Panc1 (cell line): ENCODE results near the gene NRG2. TPM values are rescaled to one million over a fixed set of nuclear protein-coding genes. Genes with fewer than 3 reads are reported as not detected.

ENCODE experiments used
- ATAC-seq: fragments of 200-7000 bp; cut with Tn5 transposase; 2 replicates; pipeline ENCODE4 v1.9.1; 2020; ENCODE audit warnings: mild to moderate bottlenecking, moderate library complexity
- BruUV-seq: library from RNA; stranded (reverse); fragments of 400-500 nt; replicated peaks from 2 replicates; lab custom pipeline; 2021; lab: Mats Ljungman, UMichigan
- CTCF ChIA-PET: fragments of 300-600 bp; sonication (Branson Sonifier 250); formaldehyde crosslinking; loops from one replicate; lab custom pipeline; 2022; ENCODE audit warnings: antibody characterized with exemption; lab: Charles Lee
- POLR2A ChIA-PET: fragments of 300-600 bp; sonication (Branson Sonifier 250); formaldehyde crosslinking; loops from one replicate; lab custom pipeline; 2022; ENCODE audit warnings: antibody characterized with exemption; lab: Charles Lee
- DNase-seq: peaks from one replicate; pipeline ENCODE4 v3.0.0-alpha.2; 2010; ENCODE audit warnings: low read depth, low spot score
- H3K27ac ChIP-seq: 2 replicates; pipeline ENCODE4 v1.5.1; 2011; ENCODE audit warnings: mild to moderate bottlenecking, low read length, inconsistent platforms
- H3K27me3 ChIP-seq: fragments of 200-500 bp; sonication (Bioruptor generic); 2 replicates; pipeline ENCODE4 v1.6.0; 2014; ENCODE audit warnings: low read length, inconsistent platforms; ENCODE audit not compliant: control insufficient read depth, insufficient read depth
- H3K36me3 ChIP-seq: fragments of 200-500 bp; sonication (Bioruptor generic); 2 replicates; pipeline ENCODE4 v1.5.1; 2014; ENCODE audit warnings: inconsistent platforms, mild to moderate bottlenecking, low read length, moderate library complexity; ENCODE audit not compliant: control insufficient read depth, insufficient read depth
- H3K4me1 ChIP-seq: 2 replicates; pipeline ENCODE4 v1.5.1; 2011; ENCODE audit warnings: inconsistent platforms, mild to moderate bottlenecking, low read length, moderate library complexity; ENCODE audit not compliant: control insufficient read depth, insufficient read depth
- H3K4me3 ChIP-seq, 2 experiments: 2 replicates each; pipeline ENCODE4 v1.5.1; 2011 to 2012; ENCODE audit warnings: low read depth in 2 of 2, low read length in 2 of 2, mild to moderate bottlenecking in 2 of 2, inconsistent platforms in 1 of 2, moderate library complexity in 1 of 2
- H3K9me3 ChIP-seq: fragments of 200-500 bp; sonication (Bioruptor generic); 2 replicates; pipeline ENCODE4 v1.5.1; 2014; ENCODE audit warnings: low read depth, mild to moderate bottlenecking, inconsistent platforms, low read length, moderate library complexity; ENCODE audit not compliant: control insufficient read depth, insufficient read depth
- CTCF ChIP-seq: fragments of 450-650 bp; IDR thresholded peaks from 2 replicates; pipeline ENCODE4 v1.5.1; 2017; ENCODE audit warnings: mild to moderate bottlenecking
- POLR2AphosphoS5 ChIP-seq: IDR thresholded peaks from 2 replicates; pipeline ENCODE4 v1.6.1; 2012; ENCODE audit warnings: mild to moderate bottlenecking, low read depth, low read length, moderate library complexity
- REST ChIP-seq, 2 experiments: IDR thresholded peaks; 2 replicates each; pipeline ENCODE4 v1.6.1; 2011 to 2012; ENCODE audit warnings: low read depth in 2 of 2, control low read depth in 1 of 2, low read length in 1 of 2, mild to moderate bottlenecking in 1 of 2, moderate library complexity in 1 of 2; ENCODE audit not compliant: insufficient read depth in 1 of 2
- SIN3A ChIP-seq: IDR thresholded peaks from 2 replicates; pipeline ENCODE4 v1.6.1; 2012; ENCODE audit warnings: low read depth, mild to moderate bottlenecking, low read length, moderate library complexity, borderline replicate concordance; ENCODE audit not compliant: insufficient read depth
- TCF7L2 ChIP-seq: IDR thresholded peaks from 2 replicates; pipeline ENCODE4 v1.6.1; 2011; ENCODE audit warnings: mild to moderate bottlenecking, low read depth, low read length, inconsistent platforms
- in situ Hi-C: cut with HindIII; loops from 2 replicates; pipeline ENCODE4 v1.10.0; 2016; ENCODE audit warnings: low sequenced_read_pairs, low pct_unique_long_range_greater_than_20kb
- intact Hi-C: fragments of 100-400 bp; cut with micrococcal nuclease; formaldehyde crosslinking; loops from one replicate; pipeline ENCODE4 v1.10.0; 2022; ENCODE audit not compliant: unreplicated experiment
- total RNA-seq: library from RNA; stranded (reverse); gene quantifications from one replicate; pipeline ENCODE4 v1.2.1, GENCODE V29; 2021; ENCODE audit not compliant: unreplicated experiment

Gene NRG2
- total RNA-seq, 1 experiment from 2014 or later = 20.2 TPM

GRCh38 chr5:139843991-139844390 lies 199.1 kb downstream of the NRG2 start:
- BruUV-seq = no TSS peak

GRCh38 chr5:139842321-139842720 lies 200.8 kb downstream of the NRG2 start:
- no peaks in the 10 kb centered on the region for H3K9me3 ChIP-seq
- H3K27me3 ChIP-seq = no peaks in the 10 kb centered on the region
- H3K4me3 ChIP-seq = no peak overlapping the region
- H3K27ac ChIP-seq = no peak overlapping the region
- ChIA-PET CTCF (interaction anchor here (1.6 to 2.5 kb wide), 2 partner anchors 55 to 126 kb away, joined by 6 to 15 read pairs; no protein-coding TSS in a partner anchor), POLR2A (no interaction called here)
- no peaks in the 10 kb centered on the region for H3K4me1 ChIP-seq
- no peak for TF ChIP-seq CTCF
- TF ChIP-seq TCF7L2 = no peak
- TF ChIP-seq REST (IDR thresholded peaks at IDR 0.05; ENCODE audit: insufficient read depth in 1 of 2, low read depth in 2 of 2, low read length in 1 of 2) = no peak
- no peak for TF ChIP-seq SIN3A
- TF ChIP-seq POLR2AphosphoS5 = no peak
- in situ Hi-C loops = no loop called here
- no peak for ATAC-seq
- intact Hi-C loops = no loop called here
- no TSS peak for BruUV-seq
- DNase-seq = no peak
- no peaks in the 10 kb centered on the region for H3K36me3 ChIP-seq

More at GRCh38 chr5:139843991-139844390, 199.1 kb downstream of the NRG2 start:
- Histone ChIP-seq H3K4me3 (no peak overlapping the region), H3K27ac (no peak overlapping the region), H3K9me3 (no peaks in the 10 kb centered on the region), H3K27me3 (no peaks in the 10 kb centered on the region), H3K4me1 (no peaks in the 10 kb centered on the region), H3K36me3 (no peaks in the 10 kb centered on the region)
- no peak for ATAC-seq
- in situ Hi-C loops = no loop called here
- CTCF ChIA-PET = interaction anchor here (1.6 to 2.5 kb wide), 2 partner anchors 57 to 124 kb away, joined by 6 to 15 read pairs; no protein-coding TSS in a partner anchor
- intact Hi-C loops = loop anchor here (1.0 kb wide), 1 partner anchor 57 kb away; no protein-coding TSS in a partner anchor
- POLR2A ChIA-PET = no interaction called here
- TF ChIP-seq POLR2AphosphoS5 (no peak), CTCF (no peak), REST (IDR thresholded peaks at IDR 0.05; ENCODE audit: insufficient read depth in 1 of 2, low read depth in 2 of 2, low read length in 1 of 2) (no peak), TCF7L2 (no peak), SIN3A (no peak)
- DNase-seq = no peak
